ENCODE results near the gene CHRM2.

DNA sequence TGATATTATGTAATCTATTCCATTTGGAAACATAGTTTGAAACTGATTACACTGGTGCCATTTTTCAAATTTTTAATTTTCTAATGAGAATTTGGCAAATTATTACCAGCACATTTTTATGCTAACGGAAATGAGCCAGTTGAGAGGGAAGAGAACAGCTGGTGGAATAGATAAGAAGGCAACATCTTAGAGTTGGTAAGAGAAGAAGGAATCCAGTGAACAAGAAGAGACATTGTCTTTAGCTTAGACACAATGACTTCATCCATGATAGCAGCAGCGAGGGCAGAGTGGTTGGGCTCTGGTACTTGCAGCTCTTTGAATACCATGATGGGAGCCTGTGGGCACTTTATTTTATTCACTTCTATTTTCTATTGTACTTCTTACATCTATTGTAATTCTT lies 89.6 kb downstream of the CHRM2 start:
- TF ChIP-seq EZH2phosphoT487 (IDR thresholded peaks at IDR 0.05) (no peak), EZH2 (IDR thresholded peaks at IDR 0.05) (no peak)
- TF ChIP-seq, protein P1, sequence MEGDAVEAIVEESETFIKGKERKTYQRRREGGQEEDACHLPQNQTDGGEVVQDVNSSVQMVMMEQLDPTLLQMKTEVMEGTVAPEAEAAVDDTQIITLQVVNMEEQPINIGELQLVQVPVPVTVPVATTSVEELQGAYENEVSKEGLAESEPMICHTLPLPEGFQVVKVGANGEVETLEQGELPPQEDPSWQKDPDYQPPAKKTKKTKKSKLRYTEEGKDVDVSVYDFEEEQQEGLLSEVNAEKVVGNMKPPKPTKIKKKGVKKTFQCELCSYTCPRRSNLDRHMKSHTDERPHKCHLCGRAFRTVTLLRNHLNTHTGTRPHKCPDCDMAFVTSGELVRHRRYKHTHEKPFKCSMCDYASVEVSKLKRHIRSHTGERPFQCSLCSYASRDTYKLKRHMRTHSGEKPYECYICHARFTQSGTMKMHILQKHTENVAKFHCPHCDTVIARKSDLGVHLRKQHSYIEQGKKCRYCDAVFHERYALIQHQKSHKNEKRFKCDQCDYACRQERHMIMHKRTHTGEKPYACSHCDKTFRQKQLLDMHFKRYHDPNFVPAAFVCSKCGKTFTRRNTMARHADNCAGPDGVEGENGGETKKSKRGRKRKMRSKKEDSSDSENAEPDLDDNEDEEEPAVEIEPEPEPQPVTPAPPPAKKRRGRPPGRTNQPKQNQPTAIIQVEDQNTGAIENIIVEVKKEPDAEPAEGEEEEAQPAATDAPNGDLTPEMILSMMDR (IDR thresholded peaks at IDR 0.05), result no peak
